CD4-positive, alpha-beta T cell treated with Interleukin-15 for 4 hours (primary cell): Measurements from ENCODE around the gene PNPT1.
"Not testable (repeated sequence)": the region's sequence is repeated elsewhere in the genome, so short reads cannot be mapped to it uniquely, and the experiment has no call there.

Experiments used
- DNase-seq: peaks from one replicate; pipeline ENCODE4 v3.0.0-alpha.2; 2020; ENCODE audit warnings: low spot score

PNPT1 gene

DNA sequence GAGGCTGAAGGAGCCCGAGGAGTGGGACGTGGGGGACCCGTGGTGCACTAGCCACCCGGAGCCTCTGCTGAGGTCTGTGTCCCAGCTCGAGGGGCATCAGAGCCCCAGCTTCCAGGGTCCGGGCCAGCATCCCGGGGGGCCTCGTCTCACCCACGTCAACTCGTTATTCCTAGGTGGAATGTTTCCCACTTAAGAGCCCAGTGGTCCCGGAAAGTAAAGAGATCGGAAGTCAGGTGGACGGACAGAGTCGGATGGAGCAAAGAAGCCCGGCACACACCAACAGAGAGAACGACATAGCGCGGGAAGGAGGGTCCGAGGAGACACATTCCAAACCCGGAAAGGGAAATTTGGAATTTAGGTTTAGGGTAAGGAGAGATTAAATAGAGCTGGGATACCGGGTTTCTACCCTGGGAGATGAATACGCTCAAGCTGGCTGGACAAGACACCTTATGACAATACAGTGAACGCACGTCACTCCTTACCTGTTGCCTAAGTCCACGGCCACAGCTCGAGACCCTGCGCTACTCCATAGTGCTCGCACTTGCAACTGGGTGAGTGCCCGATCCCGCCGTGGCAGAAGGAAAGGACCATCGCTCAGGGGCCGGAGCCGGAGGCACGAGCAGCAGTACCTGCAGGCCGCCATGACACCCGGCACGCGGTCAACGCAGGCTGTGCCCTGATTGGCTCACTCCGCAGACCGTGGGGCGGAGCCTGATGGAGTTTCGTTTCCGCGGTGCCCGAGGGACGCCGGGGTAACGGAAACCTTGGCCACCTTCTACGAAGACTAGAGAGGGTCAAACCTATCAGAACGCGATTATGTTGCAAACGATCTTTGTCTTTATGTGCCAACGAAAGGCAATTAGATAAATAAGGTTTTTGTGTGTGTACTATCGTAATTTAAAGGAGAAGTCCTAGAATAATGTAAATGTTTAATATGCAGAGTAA is at the start of gene PNPT1:
Gene PNPT1, minus strand, starts transcription at position 664 of the 945 bp plus-strand sequence. Its CDS starts 21 bp downstream, at position 643.
- peak; percentile 95 for DNase-seq

DNA sequence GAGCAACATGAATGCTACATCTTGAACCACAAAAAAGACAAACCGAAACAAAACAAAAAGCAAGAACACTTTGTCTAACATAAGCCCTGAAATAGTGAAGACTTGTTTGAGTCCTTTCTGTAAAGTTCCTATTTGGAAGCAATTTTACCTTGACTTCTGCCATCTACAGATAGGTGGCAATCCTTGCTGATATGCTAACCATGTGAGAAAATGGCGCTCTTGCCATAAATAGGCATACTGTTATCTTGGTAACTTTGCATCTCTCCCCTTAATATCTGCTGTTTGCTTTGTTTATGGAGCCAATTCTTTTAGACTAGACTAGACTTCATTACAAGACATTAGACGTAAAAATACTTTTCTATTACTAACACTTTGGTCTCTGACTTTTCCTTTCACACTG is 49.4 kb upstream of the PNPT1 start:
- DNase-seq, result no peak

DNA sequence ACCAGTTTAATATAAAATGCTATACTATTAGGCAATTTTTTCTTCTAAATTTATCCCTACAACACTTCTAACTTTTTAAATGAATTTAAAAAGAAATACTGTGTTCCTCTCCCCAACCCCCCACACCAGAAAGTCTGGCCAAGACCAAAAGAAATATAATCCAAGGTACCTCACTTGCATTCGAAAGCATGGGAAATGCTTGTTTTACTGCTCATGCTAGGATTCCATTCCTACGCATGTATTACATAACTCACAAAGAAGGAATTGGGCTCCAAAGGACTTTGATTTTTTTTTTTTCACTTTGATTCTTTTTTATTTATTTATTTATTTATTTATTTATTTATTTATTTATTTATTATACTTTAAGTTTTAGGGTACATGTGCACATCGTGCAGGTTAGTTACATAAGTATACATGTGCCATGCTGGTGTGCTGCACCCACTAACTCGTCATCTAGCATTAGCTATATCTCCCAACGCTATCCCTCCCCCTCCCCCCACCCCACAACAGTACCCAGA is 42.4 kb upstream of the PNPT1 start:
- DNase-seq, result not testable (repeated sequence)

DNA sequence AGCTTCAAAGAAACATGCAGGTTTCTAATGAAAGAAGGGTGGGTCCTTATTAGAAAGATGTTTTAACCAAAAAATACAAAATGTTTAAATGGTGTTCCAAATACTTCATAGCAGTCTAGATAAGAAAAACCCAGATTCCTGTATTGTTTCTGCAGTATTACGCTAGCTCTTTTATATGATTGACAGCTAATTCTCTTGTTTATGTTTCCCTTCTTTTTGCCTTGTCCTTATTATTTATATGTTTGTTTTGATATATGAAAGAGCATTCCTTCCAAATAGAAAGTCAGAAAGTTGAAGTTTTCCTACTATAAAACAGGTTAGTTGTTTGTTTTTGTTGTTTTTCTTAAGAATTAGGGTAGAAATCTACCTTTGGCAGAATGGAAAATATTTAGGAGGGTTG is 41.1 kb upstream of the PNPT1 start:
- DNase-seq, result no peak

DNA sequence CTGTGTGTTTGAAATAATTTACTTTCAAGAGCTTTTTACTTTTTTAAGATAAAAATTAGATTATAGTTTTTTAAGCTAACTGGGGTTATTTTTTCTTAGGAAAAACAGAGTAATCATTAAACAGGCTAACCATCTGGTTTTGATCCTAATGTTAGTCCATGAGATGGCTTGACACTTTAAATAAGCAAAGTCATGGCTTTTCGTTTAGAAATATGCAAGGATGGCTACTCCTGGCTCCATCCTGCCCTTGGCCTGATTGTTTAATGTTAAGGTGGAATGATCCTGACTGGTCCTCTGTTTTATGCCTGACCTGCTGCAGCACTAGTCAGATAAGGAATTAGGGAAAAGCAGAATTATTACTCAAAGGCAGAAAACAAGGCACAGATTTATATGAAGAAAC is 39.7 kb upstream of the PNPT1 start:
- no peak for DNase-seq

DNA sequence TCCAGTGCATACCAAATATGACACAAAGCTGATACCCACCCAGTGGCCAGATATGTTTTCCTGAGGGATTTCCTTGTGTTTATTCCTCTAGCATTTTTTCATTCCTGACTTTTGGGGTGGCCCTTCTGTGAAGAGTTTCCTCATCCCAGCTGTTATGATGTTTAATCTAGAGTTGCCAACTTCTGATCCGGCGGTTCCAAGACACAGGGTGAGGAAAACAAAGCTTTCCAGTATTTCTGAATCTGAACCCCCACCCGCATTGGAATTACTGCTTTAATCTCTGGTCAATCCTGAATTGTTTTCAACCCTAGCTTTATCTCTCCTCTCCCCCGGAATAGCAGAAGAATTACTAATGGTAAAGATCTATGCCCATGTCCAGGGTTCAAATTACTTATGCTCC is 39.2 kb upstream of the PNPT1 start:
- no peak for DNase-seq

DNA sequence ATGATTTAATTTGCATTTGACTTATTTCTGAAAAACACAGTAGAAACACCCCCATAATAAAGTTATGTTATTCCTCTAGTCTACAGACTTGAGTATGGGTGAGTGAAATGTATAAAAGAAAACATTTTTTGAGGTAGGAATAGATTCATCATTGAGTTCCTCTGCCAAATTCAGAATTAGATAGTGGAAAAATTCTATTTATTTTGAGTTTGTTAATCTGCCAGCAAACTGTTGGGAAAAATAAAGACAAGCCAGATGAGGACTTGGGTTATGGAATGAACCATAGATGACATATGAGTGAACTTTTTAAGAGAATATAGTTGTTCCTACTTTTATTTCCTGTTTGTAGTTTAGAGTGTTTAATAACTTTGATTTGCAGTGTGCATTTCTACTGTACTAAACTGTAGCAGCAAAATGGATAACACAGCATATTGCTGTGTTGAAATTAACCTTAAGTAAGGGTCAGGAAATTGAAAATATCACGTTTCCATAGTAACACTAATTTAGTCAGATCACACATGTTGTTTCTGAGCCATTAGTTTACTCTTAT is 35.6 kb upstream of the PNPT1 start:
- no peak for DNase-seq

DNA sequence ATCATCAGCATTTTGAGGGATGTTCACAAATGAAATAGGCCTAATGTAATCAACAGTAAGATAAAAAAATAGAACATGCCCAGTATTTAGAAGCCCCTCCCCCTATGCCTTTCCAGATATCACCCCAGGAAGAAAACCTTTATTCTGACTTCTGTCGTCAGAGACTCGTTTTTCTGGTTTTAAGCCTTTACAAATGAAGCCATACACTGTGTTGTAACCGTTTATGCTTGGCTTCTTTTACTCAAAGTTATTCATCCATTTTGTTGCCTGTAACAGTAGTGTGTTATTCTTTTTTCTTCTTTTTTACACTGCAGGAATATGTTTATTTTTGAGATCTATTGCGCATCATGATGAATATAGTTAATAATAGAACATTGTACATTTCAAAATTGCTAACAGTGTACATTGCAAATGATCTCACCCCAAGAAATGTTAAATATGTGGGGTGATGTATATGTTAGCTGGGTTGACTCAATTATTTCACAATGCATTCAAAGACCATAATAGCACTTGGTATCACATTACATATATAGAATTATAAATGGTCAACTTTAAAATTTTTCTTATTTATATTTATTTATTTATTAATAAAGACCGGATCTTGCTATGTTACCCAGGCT is 28.1 kb upstream of the PNPT1 start:
- DNase-seq, result no peak

DNA sequence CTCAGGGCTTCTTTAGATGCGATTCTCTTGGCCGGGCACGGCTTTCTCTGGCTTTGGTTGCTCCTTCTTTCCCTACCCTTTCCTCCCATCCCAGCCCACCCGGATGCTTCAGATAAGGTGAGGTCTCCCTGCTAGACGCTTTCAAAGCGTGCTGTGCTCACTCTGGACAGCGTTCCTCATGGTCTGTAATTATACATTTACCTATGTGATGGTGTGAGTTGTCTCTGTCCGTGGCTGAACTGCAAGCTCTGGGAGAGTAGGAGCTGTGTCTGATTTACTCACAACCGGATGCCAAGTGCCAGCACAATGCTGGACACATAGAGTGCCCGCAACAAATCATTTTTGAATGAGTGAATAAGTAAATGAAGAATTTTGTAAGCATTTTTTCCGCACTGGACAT is 26.8 kb upstream of the PNPT1 start:
- DNase-seq, result no peak

DNA sequence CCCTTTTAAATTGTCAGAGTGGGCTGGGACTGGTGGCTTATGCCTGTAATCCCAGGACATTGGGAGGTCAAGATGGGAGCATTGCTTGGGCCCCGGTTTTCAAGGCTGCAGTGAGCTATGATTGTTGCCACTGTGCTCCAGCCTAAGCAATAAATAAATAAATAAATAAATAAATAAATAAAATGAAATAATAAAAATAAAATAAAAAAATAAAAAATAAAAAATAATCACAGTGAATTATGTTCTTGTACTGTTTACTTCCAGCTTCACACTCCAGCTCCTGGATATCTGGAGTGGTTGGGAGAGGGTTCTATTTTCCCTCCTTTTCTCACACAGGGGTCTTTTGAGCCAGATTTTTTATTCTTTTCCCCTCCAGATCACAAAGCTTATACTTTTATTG is 26.2 kb upstream of the PNPT1 start:
- DNase-seq, result no peak

DNA sequence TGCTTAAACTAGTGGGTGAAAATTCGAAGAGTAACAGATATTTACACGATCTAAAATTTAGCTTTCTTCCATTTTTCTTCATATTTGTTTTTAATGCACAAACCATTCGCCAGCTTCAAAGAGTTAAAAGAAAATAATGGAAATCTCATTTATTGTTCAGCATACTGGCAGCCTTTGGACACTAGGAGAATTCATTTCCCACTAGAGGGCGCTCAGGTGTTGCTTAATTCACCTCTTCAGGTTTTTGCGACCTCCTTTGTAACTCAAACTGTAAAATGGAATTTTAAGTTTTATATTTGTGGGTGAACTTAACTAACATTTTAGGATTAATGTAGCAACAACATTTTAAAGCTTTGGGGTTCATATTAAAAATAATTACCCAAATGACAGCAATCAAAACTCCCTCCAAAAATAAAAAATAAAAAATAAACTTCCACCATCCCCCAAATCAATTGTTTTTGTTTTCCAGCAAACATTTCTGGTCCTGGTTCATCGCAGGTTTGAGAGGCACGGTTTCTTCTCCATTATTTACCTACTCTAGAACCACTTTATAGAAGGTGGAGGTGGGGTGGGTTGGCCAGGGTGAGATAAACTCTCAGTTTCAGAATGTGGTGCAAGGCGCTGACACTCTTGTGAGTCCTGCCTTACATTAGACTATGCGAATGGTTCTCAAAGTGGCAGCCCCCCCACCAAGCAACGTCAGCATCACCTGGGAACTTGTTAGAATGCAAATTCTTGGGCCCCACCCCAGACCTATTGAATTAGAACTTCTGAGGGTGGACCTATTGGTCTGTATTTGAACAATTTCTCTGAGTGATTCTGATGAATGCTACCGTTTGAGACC is 24.7 kb upstream of the PNPT1 start:
- peak; percentile 51 for DNase-seq

DNA sequence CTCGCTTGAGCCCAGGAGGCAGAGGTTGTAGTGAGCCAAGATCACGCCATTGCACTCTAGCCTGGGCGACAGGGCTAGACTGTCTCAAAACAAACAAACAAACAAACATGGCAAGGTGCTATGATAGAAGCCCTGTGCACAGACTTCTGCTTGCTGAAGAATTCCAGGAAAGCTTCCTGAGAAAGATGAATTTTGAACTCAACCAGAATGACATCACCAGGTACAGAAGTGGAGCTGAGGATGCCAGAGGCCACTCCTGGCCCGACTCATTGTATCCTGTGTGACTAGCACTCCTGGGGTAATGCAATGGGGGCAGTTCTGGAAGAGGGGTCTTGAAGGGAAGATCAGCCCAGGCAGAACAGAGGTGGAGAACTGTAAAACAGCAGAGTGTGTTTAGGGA is 22.0 kb upstream of the PNPT1 start:
- DNase-seq, result no peak

DNA sequence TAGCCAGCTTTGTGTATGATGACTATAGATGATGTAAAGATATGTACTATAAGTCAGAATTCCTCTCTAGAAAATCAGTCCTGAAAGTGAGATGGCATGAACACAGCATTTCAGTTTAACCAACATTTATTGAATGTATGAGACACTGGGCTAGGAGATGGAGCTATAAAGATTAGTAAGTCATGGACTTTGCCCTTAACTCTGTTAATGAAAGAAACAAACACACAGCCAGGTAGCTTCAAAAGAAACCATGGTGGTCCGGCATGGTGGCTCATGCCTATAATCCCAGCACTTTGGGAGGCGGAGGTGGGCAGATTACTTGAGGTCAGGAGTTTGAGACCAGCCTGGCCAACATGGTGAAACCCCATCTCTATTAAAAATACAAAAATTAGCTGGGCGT is 21.5 kb upstream of the PNPT1 start:
- DNase-seq, result not testable (repeated sequence)

DNA sequence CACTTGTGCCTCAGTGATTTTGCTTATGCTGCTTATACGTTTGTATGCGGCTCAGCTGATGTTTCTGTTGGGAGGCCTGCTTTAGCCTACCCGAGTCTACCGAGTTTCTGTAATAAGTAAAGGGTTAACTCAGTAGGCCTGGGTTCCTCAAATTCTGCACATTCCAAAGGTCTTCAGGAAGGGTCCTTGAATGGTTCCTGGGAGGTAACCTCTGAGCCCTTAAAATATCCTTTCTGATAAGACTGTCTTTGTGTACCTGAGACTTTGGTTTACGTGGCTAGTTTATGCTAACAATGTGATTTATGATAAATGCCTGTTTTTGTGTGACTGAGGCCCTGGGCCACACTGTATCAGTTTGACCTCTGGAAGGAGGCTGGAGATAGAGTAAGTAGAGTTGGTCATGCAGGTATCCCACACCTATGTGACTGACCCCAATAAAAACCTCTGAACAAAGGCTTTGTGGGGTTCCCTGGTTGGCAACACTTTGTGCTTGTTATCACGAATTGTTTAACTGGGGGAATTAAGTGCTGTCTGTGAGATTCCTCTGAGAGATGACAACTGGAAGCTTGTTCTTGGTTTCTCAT is 18.9 kb upstream of the PNPT1 start:
- no peak for DNase-seq

DNA sequence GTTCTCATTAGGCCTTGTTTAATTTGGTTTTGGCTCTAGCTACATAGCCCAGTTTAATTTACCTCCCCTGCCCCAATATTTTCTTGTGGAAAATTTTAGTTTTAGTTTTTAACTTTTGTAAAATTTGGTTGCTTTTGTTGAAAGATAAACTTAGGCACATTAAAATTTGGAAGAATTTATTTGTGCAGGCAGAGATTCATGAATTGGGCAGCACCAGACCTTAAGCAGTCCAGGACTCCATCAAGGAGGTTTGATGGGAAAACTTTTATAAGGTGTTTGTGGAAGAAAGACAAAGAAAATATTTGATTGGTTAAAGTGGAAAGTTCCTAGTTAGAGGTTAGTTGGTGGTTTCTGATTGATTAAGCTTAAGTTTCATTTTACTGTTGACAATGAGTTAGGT is 16.4 kb upstream of the PNPT1 start:
- DNase-seq, result no peak

DNA sequence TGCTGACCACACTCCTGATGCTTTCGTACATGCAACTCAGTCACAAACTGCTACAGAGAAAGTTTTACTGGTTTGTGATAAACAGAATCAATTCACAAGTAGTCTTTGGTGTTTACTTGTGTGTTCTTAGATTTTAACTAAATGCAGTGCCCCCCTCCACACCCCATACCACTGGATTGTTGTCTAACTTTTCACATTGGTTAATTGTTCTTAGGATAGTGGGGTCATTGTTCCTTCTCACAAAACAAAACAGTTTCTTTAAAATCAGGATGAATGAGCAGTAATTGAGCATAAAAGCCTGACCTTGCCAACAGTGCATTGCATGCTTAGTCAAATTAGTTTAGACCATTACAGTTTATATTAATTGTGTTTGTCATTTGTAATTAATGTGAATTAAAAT is 14.1 kb upstream of the PNPT1 start:
- DNase-seq, result no peak

DNA sequence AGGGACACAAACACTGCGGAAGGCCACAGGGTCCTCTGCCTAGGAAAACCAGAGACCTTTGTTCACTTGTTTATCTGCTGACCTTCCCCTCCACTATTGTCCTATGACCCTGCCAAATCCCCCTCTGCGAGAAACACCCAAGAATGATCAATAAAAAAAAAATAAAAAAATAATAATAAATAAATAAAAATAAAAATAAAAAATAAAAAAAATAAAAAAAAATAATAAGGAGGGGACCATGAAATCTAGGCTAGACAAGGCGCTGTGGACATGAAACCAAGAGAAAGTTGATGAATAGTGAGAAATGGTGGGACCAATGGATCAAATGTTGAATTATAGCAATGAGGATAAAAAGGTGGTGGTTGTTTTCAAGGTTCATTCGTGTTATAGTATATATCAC is 12.6 kb upstream of the PNPT1 start:
- DNase-seq, result not testable (repeated sequence)

DNA sequence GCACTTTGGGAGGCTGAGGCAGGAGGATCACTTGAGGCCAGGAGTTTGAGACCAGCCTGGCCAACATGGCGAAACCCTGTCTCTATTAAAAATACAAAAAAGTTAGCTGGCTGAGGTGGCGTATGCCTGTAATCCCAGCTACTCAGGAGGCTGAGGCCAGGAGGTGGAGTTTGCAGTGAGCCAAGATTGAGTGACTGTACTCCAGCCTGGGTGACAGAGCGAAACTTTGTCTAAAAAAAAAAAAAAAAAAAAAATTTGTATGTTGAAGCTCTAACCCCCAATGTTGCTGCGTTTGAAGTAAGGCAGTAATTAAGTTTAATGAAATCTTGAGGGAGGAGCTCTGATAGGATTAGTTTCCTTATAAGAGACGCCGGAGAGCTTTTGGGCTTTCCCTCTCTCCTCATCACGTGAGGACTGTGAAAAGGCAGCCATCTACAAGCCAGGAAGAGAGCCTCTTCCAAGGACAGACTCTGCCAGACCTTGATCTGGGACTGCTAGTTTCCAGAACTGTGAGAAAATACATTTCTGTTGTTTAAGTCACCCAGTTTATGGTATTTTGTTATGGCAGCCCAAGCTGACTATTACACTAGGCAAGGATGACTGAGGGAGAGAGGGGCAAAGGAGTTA is 11.5 kb upstream of the PNPT1 start:
- no peak for DNase-seq

DNA sequence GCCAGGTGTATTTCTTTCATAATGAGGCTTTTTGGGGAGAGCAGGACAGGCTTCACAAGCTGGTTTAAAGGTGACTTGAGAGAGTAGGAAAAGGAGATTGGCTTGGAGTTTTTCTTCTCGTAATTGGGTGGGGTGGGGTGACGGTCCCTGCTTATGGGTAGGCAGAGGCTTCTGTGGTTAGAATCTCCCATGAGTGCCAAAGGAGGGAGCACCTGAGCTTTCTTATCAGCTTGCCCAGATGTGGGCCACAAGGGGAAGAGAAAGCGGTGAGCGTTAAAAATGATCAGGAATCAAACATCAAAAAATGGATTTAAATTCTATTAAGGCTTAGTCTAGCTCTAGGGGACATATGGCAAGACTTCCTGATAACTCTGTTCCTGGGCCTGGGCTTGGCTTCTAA is 9.7 kb upstream of the PNPT1 start:
- no peak for DNase-seq

DNA sequence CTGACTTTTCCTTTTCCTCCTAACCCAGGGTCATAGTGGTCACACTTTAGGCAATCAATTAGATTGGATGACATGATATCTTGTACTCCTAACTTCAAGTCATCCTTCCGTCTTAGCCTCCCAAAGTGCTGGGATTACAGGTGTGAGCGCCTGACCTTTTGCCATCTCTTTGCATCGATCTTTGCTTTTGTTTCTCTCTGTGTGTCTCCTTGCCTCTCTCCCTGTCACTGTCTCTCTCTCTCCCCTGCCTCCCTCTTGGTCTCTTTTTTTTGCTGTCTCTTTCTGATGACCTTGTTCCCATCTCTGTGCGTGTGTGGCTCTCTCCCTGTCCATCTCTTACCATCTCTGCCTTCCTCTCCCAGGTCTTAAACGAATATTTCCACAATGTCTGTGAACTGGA is 904 bp downstream of the PNPT1 start:
- not testable (repeated sequence) for DNase-seq

DNA sequence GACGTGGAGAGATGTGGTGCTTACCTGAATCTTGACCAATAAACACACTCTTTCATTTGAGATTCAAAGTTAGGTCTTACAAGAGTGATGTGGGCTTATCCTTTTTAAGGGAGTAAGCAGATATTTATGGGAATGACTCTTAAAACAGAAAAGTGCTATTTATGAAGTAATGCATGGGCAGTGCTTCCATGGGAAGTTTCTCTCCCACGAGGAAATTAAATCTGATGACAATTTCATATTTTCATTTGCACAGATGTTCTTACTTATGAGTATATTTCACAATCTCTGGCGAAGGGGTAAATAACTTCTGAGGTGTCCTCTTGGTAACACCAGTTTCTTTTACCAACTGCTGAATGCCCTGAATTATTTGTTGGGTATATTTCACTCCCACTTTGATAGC is 21.0 kb downstream of the PNPT1 start:
- DNase-seq, result no peak
